Choroid plexus epithelial cell (primary cell): ENCODE data around the gene LRRC72.
"Not testable (repeated sequence)": the region's sequence is repeated elsewhere in the genome, so short reads cannot be mapped to it uniquely, and the experiment has no call there.

ENCODE experiments used
- DNase-seq: peaks from one replicate; pipeline ENCODE4 v3.0.0-alpha.2; 2010; ENCODE audit warnings: low read depth
- H3K4me3 ChIP-seq: 2 replicates; pipeline ENCODE4 v1.5.1; 2011; ENCODE audit warnings: low read depth, mild to moderate bottlenecking, control low read depth, low read length, moderate library complexity
- CTCF ChIP-seq: conservative IDR thresholded peaks from 2 replicates; pipeline ENCODE4 v1.5.1; 2011; ENCODE audit warnings: low read depth, mild to moderate bottlenecking, control low read depth, inconsistent platforms, low read length, moderate library complexity

LRRC72 gene

GRCh38 chr7:16587790-16588189, 61.2 kb downstream of the LRRC72 start:
- no peak for TF ChIP-seq CTCF
- H3K4me3 ChIP-seq = no peak overlapping the region
- no peak for DNase-seq

- TF ChIP-seq CTCF = no peak
- no peak for DNase-seq
- H3K4me3 ChIP-seq = no peak overlapping the region
Observed at GRCh38 chr7:16589881-16590280, 63.3 kb downstream of the LRRC72 start.

- DNase-seq = no peak
- no peak for TF ChIP-seq CTCF
- no peak overlapping the region for H3K4me3 ChIP-seq
Observed at GRCh38 chr7:16590424-16590823, 63.8 kb downstream of the LRRC72 start.

GRCh38 chr7:16592395-16592794, 65.8 kb downstream of the LRRC72 start:
- DNase-seq = no peak
- no peak for TF ChIP-seq CTCF

GRCh38 chr7:16594061-16594460, 67.4 kb downstream of the LRRC72 start:
- H3K4me3 ChIP-seq = no peak overlapping the region
- TF ChIP-seq CTCF = no peak
- peak; percentile 16 for DNase-seq

More at GRCh38 chr7:16592395-16592794, 65.8 kb downstream of the LRRC72 start:
- H3K4me3 ChIP-seq = no peak overlapping the region

GRCh38 chr7:16594676-16595075, 68.1 kb downstream of the LRRC72 start:
- H3K4me3 ChIP-seq = no peak overlapping the region
- no peak for DNase-seq
- no peak for TF ChIP-seq CTCF

- not testable (repeated sequence) for H3K4me3 ChIP-seq, DNase-seq
Observed at GRCh38 chr7:16595596-16595995, 69.0 kb downstream of the LRRC72 start.

- DNase-seq = no peak
- H3K4me3 ChIP-seq = no peak overlapping the region
- TF ChIP-seq CTCF = no peak
Observed at GRCh38 chr7:16598015-16598414, 71.4 kb downstream of the LRRC72 start.
